ENCODE measurements around the gene RAP1GAP2. TPM values are rescaled to one million over a fixed set of nuclear protein-coding genes. Genes with fewer than 3 reads are reported as not detected.
A peak's percentile ranks its signal among the peaks of the same experiment; 100 is the strongest.
"Not testable (repeated sequence)": the region's sequence is repeated elsewhere in the genome, so short reads cannot be mapped to it uniquely, and the experiment has no call there.

The RAP1GAP2 gene
- polyA plus RNA-seq, 1 experiment, result 2.8 TPM

DNA sequence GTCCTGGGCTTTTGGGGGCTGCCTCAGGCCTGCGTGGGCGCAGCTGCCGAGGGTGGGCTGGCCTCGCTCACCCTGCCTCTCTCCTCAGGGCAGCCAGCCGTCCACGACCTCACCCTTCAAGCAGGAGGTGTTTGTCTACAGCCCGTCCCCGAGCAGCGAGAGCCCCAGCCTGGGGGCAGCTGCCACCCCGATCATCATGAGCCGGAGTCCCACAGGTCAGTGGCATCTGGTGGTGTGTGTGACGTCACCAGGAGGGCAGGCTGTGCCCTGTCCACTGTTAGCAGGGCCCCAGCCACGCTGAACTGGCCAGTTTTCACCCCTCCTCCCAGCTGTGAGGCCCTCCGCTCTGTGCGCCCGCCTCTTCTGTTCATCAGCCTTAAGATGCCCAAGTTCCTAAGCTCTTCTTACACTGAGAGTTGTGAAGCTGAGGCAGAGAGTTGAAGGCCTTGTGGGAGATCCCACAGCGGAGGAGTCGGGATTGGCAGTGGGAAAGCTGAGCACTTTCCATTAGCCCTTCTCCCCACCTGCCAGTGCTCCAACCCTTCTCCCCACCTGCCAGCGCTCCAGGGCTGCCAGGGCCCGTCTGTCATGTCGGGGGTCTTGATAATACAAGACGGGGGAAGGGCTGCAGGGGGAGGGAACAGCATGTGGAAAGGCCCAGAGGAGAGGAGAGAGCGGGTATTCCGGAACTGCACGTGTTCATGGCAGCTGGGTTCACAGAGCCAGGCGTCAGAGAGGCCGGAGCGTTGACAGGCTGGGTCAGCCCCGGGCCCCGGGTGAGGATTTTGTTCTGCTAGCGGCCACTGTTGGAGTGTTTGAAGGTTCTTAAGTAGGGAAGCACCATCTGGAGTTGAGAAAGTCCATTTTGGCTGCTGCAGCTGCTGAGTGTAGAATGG is 230.9 kb downstream of the RAP1GAP2 start:
- Histone ChIP-seq H3K27ac (ENCODE audit: low read depth, low read length) (no peak overlapping the region), H3K27me3 (ENCODE audit: control insufficient read depth, insufficient read depth, low read length) (no peaks in the 10 kb centered on the region), H3K4me3 (ENCODE audit: low read depth, low read length) (no peak overlapping the region), H3K9me3 (ENCODE audit: control insufficient read depth, insufficient read depth, low read length) (peaks cover 26% of the 10 kb centered on the region)
- TF ChIP-seq CTCF (IDR thresholded peaks at IDR 0.05; ENCODE audit: low read depth, low read length), result no peak
- ChIA-PET POLR2A (no interaction called here), CTCF (interaction anchor here (0.6 kb wide), 2 partner anchors 198 to 1763 kb away, joined by 3 to 6 read pairs; no protein-coding TSS in a partner anchor)
- no peak for DNase-seq (ENCODE audit: low read depth, low spot score)

GRCh38 chr17:3027786-3028532 is 231.7 kb downstream of the RAP1GAP2 start:
- H3K27me3 ChIP-seq (ENCODE audit: control insufficient read depth, insufficient read depth, low read length), result no peaks in the 10 kb centered on the region
- CTCF ChIA-PET, result interaction anchor here (0.6 kb wide), 1 partner anchor 1762 kb away, joined by 3 read pairs; no protein-coding TSS in a partner anchor
- POLR2A ChIA-PET, result no interaction called here
- TF ChIP-seq CTCF (IDR thresholded peaks at IDR 0.05; ENCODE audit: low read depth, low read length), result no peak
- no peak overlapping the region for H3K4me3 ChIP-seq (ENCODE audit: low read depth, low read length)
- H3K27ac ChIP-seq (ENCODE audit: low read depth, low read length), result no peak overlapping the region
- H3K9me3 ChIP-seq (ENCODE audit: control insufficient read depth, insufficient read depth, low read length), result peaks cover 30% of the 10 kb centered on the region
- DNase-seq (ENCODE audit: low read depth, low spot score), result no peak

- DNase-seq (ENCODE audit: low read depth, low spot score), result no peak
- no peak overlapping the region for H3K4me3 ChIP-seq (ENCODE audit: low read depth, low read length)
- TF ChIP-seq CTCF (IDR thresholded peaks at IDR 0.05; ENCODE audit: low read depth, low read length), result no peak
- H3K27ac ChIP-seq (ENCODE audit: low read depth, low read length), result no peak overlapping the region
- no peaks in the 10 kb centered on the region for H3K27me3 ChIP-seq (ENCODE audit: control insufficient read depth, insufficient read depth, low read length)
- ChIA-PET CTCF (no interaction called here), POLR2A (no interaction called here)
- peaks cover 39% of the 10 kb centered on the region; the same call in 1 of the 2 replicates for H3K9me3 ChIP-seq (ENCODE audit: control insufficient read depth, insufficient read depth, low read length)
Measured at GRCh38 chr17:3029213-3029913, 233.1 kb downstream of the RAP1GAP2 start.

DNA sequence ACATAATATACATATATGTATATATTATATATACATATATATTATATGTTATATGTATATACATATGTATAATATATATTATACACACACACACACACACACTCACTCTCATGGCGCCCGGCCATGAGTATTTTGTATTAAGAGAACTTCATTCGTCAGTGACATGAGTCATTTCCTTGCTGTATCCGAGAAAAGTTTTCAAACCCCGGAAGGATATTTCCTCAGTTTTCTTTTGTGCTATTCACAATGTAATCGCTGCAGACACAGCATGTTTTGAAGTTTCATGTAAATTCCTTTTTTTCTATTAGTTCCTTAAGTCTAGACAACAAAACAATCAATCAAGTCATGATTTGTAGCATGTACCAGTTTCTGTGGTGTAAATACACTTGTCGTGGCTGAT is 233.9 kb downstream of the RAP1GAP2 start:
- Histone ChIP-seq H3K9me3 (ENCODE audit: control insufficient read depth, insufficient read depth, low read length) (peaks cover 39% of the 10 kb centered on the region; the same call in 1 of the 2 replicates), H3K27ac (ENCODE audit: low read depth, low read length) (peak overlapping the region; percentile 39), H3K4me3 (ENCODE audit: low read depth, low read length) (no peak overlapping the region), H3K27me3 (ENCODE audit: control insufficient read depth, insufficient read depth, low read length) (no peaks in the 10 kb centered on the region)
- POLR2A ChIA-PET, result no interaction called here
- no peak for TF ChIP-seq CTCF (IDR thresholded peaks at IDR 0.05; ENCODE audit: low read depth, low read length)
- DNase-seq (ENCODE audit: low read depth, low spot score), result peak; percentile 43
- CTCF ChIA-PET, result no interaction called here

DNA sequence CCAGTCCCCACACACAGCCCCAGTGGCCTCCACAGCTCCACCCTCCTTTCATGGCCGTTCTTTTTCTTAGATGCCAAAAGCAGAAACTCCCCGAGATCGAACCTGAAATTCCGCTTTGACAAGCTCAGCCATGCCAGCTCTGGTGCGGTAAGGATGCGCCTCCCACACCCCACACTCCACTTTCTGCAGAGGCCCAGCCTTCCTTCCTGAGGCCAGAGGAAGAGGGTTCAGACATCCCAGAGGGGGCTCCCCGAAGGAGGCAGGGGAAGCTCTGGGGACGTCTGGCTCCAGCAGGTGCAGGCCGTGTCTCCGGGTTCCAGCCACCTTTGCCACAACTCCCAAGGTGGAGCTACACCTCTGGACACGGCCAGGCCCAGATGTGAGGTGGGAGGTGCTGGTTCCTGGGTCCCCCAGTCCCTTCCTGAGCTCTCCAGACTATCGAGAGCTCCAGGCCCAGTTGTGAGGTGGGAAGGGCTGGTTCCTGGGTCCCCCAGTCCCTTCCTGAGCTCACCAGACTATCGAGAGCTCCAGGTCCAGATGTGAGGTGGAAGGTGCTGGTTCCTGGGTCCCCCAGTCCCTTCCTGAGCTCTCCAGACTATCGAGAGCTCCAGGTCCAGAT is 234.7 kb downstream of the RAP1GAP2 start:
- H3K9me3 ChIP-seq (ENCODE audit: control insufficient read depth, insufficient read depth, low read length), result peaks cover 32% of the 10 kb centered on the region; the same call in 1 of the 2 replicates
- not testable (repeated sequence) for H3K27me3 ChIP-seq (ENCODE audit: control insufficient read depth, insufficient read depth, low read length); H3K27ac ChIP-seq (ENCODE audit: low read depth, low read length); DNase-seq (ENCODE audit: low read depth, low spot score); H3K4me3 ChIP-seq (ENCODE audit: low read depth, low read length)
- CTCF ChIA-PET, result interaction anchor here (1.0 kb wide), 1 partner anchor 183 kb away, joined by 3 read pairs; no protein-coding TSS in a partner anchor
- POLR2A ChIA-PET, result interaction anchor here (0.6 kb wide), 1 partner anchor 688 kb away, joined by 6 read pairs; no protein-coding TSS in a partner anchor

Data from AG04450 (cell line).